SK-N-SH (cell line): ENCODE data around the gene OR51E1. TPM values are rescaled to one million over a fixed set of nuclear protein-coding genes. Genes with fewer than 3 reads are reported as not detected.

Experiments used
- CTCF ChIA-PET: fragments of 300-600, 350-600 bp; formaldehyde crosslinking; extraction: SDS; loops from one replicate; lab custom pipeline; 2021; lab: Yijun Ruan, JAX
- POLR2A ChIA-PET: fragments of 350-600 bp; sonication (Branson Sonifier 250); formaldehyde crosslinking; extraction: SDS; loops from one replicate; lab custom pipeline; 2020; ENCODE audit warnings: antibody characterized with exemption, inconsistent platforms; lab: Yijun Ruan, JAX
- DNase-seq: peaks from one replicate; pipeline ENCODE4 v3.0.0; 2012
- H2AFZ ChIP-seq: fragments of 200-600 bp; sonication (generic); 2 replicates; pipeline ENCODE4 v1.8.1; 2016; ENCODE audit warnings: antibody characterized with exemption, mild to moderate bottlenecking, low read depth
- H3F3A ChIP-seq: fragments of 200-600 bp; sonication (generic); replicated peaks from 2 replicates; pipeline ENCODE3; 2016; ENCODE audit warnings: antibody characterized with exemption, mild to moderate bottlenecking; ENCODE audit not compliant: insufficient read depth
- H3K27ac ChIP-seq, 2 experiments: fragments of 200-500 bp in 1 of 2; fragments of 200-600 bp in 1 of 2; sonication (Bioruptor generic) in 1 of 2; sonication (generic), shearing (Covaris generic) in 1 of 2; 2 replicates each; pipeline versions ENCODE4 v1.5.1 to v1.6.1; 2014 to 2016; ENCODE audit warnings: low read depth in 2 of 2, inconsistent platforms in 1 of 2, low read length in 1 of 2, mild to moderate bottlenecking in 1 of 2, mixed read lengths in 1 of 2
- H3K27me3 ChIP-seq: fragments of 200-600 bp; sonication (generic), shearing (Covaris generic); 2 replicates; pipeline ENCODE4 v1.6.1; 2016; ENCODE audit warnings: mixed run types; ENCODE audit not compliant: insufficient read depth
- H3K36me3 ChIP-seq, 2 experiments: fragments of 200-500 bp in 1 of 2; fragments of 200-600 bp in 1 of 2; sonication (Bioruptor generic) in 1 of 2; sonication (generic) in 1 of 2; replicated peaks in 1 of 2; 2 replicates each; pipeline versions ENCODE3 to v1.5.1; 2014 to 2016; ENCODE audit warnings: low read length in 1 of 2, mild to moderate bottlenecking in 1 of 2; ENCODE audit not compliant: insufficient read depth in 2 of 2, control insufficient read depth in 1 of 2
- H3K4me1 ChIP-seq, 2 experiments: fragments of 200-500 bp in 1 of 2; fragments of 200-600 bp in 1 of 2; sonication (Bioruptor generic) in 1 of 2; sonication (generic), shearing (Covaris generic) in 1 of 2; 2 replicates each; pipeline versions ENCODE4 v1.5.1 to v1.6.1; 2014 to 2016; ENCODE audit warnings: low read depth in 1 of 2, low read length in 1 of 2, mixed run types in 1 of 2; ENCODE audit not compliant: insufficient read depth in 2 of 2, control insufficient read depth in 1 of 2
- H3K4me2 ChIP-seq: fragments of 200-600 bp; sonication (generic), shearing (Covaris generic); 2 replicates; pipeline ENCODE4 v1.6.1; 2017; ENCODE audit warnings: mixed run types
- H3K4me3 ChIP-seq, 2 experiments: fragments of 200-500 bp in 1 of 2; fragments of 200-600 bp in 1 of 2; sonication (Bioruptor generic) in 1 of 2; sonication (generic), shearing (Covaris generic) in 1 of 2; 2 replicates each; pipeline versions ENCODE4 v1.5.1 to v1.8.1; 2014 to 2016; ENCODE audit warnings: low read depth in 2 of 2, inconsistent platforms in 1 of 2, low read length in 1 of 2, mild to moderate bottlenecking in 1 of 2, mixed read lengths in 1 of 2, moderate library complexity in 1 of 2
- H3K79me2 ChIP-seq: fragments of 200-600 bp; sonication (generic); 2 replicates; pipeline ENCODE4 v1.8.1; 2017; ENCODE audit warnings: mild to moderate bottlenecking; ENCODE audit not compliant: insufficient read depth
- H3K9ac ChIP-seq: fragments of 200-600 bp; sonication (generic); 2 replicates; pipeline ENCODE4 v1.6.1; 2017; ENCODE audit warnings: mixed run types
- H3K9me2 ChIP-seq: fragments of 200-600 bp; sonication (generic); 2 replicates; pipeline ENCODE4 v1.6.1; 2017; ENCODE audit warnings: mixed run types
- H3K9me3 ChIP-seq: fragments of 200-600 bp; sonication (generic); 2 replicates; pipeline ENCODE4 v1.6.1; 2017; ENCODE audit warnings: mixed run types, mild to moderate bottlenecking, moderate library complexity
- H4K20me1 ChIP-seq: fragments of 200-600 bp; sonication (generic); 2 replicates; pipeline ENCODE4 v1.6.1; 2017; ENCODE audit warnings: mild to moderate bottlenecking, mixed run types; ENCODE audit not compliant: insufficient read depth
- CTCF ChIP-seq: fragments of 200-600 bp; sonication (generic); IDR thresholded peaks from 2 replicates; pipeline ENCODE4 v1.6.1; 2017; ENCODE audit warnings: antibody characterized with exemption, mild to moderate bottlenecking, moderate library complexity
- EP300 ChIP-seq, 2 experiments: IDR thresholded peaks; 2 replicates each; pipeline versions ENCODE4 v1.4.0 to v1.6.1; 2012; ENCODE audit warnings: borderline replicate concordance in 1 of 2, low read depth in 1 of 2, low read length in 1 of 2
- FOSL2 ChIP-seq: IDR thresholded peaks from 2 replicates; pipeline ENCODE4 v1.4.0; 2012; ENCODE audit warnings: low read depth, mild to moderate bottlenecking, moderate library complexity, borderline replicate concordance
- FOXM1 ChIP-seq: IDR thresholded peaks from 2 replicates; pipeline ENCODE4 v1.4.0; 2012; ENCODE audit warnings: low read depth, mild to moderate bottlenecking
- GATA2 ChIP-seq: sonication (generic); formaldehyde crosslinking; IDR thresholded peaks from 2 replicates; pipeline ENCODE4 v1.5.0; 2020; ENCODE audit warnings: mild to moderate bottlenecking, missing genetic modification reagents
- PBX3 ChIP-seq: IDR thresholded peaks from 2 replicates; pipeline ENCODE4; 2012
- RXRA ChIP-seq: IDR thresholded peaks from 2 replicates; pipeline ENCODE4 v1.4.0; 2012; ENCODE audit warnings: low read depth, mild to moderate bottlenecking, borderline replicate concordance
- TAF1 ChIP-seq: IDR thresholded peaks from 2 replicates; pipeline ENCODE4 v1.6.1; 2012; ENCODE audit warnings: low read depth, mild to moderate bottlenecking, low read length, moderate library complexity, borderline replicate concordance
- TCF12 ChIP-seq: IDR thresholded peaks from 2 replicates; pipeline ENCODE4 v1.4.0; 2012
- TEAD4 ChIP-seq: IDR thresholded peaks from 2 replicates; pipeline ENCODE4 v1.4.0; 2012; ENCODE audit warnings: mild to moderate bottlenecking, borderline replicate concordance; ENCODE audit not compliant: insufficient read depth
- USF2 ChIP-seq: fragments of 150-350 bp; IDR thresholded peaks from 2 replicates; pipeline ENCODE4 v1.6.1; 2017; ENCODE audit warnings: antibody characterized with exemption, low read length, low read depth, borderline replicate concordance
- YY1 ChIP-seq: IDR thresholded peaks from 2 replicates; pipeline ENCODE4 v1.4.0; 2012; ENCODE audit warnings: low read depth, mild to moderate bottlenecking
- ZBTB33 ChIP-seq: IDR thresholded peaks from 2 replicates; pipeline ENCODE4 v1.4.0; 2012; ENCODE audit warnings: low read depth, borderline replicate concordance
- WGBS: methylation state at CpG from one replicate; pipeline ENCODE4 v1.1.6; 2017; ENCODE audit warnings: low lambda C conversion rate; 5-methylcytosine and 5-hydroxymethylcytosine counted together
- polyA plus RNA-seq, 3 experiments: library from polyadenylated mRNA; depleted of rRNA; stranded (reverse); fragments of >200 nt; gene quantifications; 2 replicates each; pipeline ENCODE4 v1.2.3, GENCODE V29; 2012

Gene OR51E1
- polyA plus RNA-seq, 1 of the 3 experiments (the other 2 are of a cell fraction), result not detected

- Histone ChIP-seq H2AFZ (no peak overlapping the region), H3K4me2 (no peak overlapping the region), H3K9me2 (no peaks in the 10 kb centered on the region), H3K9me3 (no peaks in the 10 kb centered on the region), H3K79me2 (no peaks in the 10 kb centered on the region), H4K20me1 (no peaks in the 10 kb centered on the region), H3K4me3 (no peak overlapping the region), H3K4me1 (peaks cover 0 to 8% of the 10 kb centered on the region in 2 experiments; a peak in 1 of 4 replicates), H3F3A (no peaks in the 10 kb centered on the region), H3K9ac (no peak overlapping the region), H3K36me3 (no peaks in the 10 kb centered on the region), H3K27me3 (peaks cover 11% of the 10 kb centered on the region), H3K27ac (no peak overlapping the region)
- WGBS, result 5% methylated on average over 4 of the region's 4 CpGs
- POLR2A ChIA-PET, result no interaction called here
- TF ChIP-seq PBX3 (no peak), ZBTB33 (no peak), YY1 (no peak), TAF1 (no peak), FOXM1 (no peak), TCF12 (no peak), RXRA (no peak), EP300 (IDR thresholded peaks at IDR 0.05; ENCODE audit: borderline replicate concordance in 1 of 2, low read depth in 1 of 2, low read length in 1 of 2) (no peak), CTCF (no peak), GATA2 (no peak), USF2 (no peak), FOSL2 (no peak), TEAD4 (no peak)
- DNase-seq, result no peak
- CTCF ChIA-PET, result interaction anchor here (6.2 kb wide), 1 partner anchor 8 kb away, joined by 31 read pairs; the partner anchor contains the start of gene OR51D1
Measured at GRCh38 chr11:4644233-4644632, 451 bp downstream of the OR51E1 start.
